ENCODE data around the gene UXS1.

DNA sequence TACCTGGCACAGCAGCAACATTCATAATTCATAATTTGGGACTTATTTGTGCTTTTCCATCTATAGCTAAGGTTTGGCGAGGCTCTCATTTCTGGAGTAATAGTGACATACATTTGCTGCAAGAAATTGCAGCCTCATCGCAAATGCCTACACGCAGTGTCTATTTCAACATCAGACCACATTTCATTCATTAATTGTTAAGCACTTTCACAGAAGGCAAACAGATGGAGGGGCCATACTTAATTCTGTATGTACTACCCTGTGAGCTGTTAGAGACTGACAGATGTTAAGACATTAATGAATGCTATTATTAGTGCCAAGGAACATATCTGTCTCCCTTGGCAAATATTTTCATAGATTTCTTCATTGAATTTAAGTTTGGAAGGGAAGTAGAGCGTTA is 125.7 kb downstream of the UXS1 start:
- no peak for TF ChIP-seq EZH2phosphoT487 (IDR thresholded peaks at IDR 0.05; ENCODE audit: insufficient read depth, low read depth)
- no peak for TF ChIP-seq EZH2 (IDR thresholded peaks at IDR 0.05; ENCODE audit: insufficient read depth, poor library complexity, severe bottlenecking)

Measured in GM23248 (cell line).